GM12878 (cell line): ENCODE results near the gene FOXP1.

Source experiments
- ESRRA ChIP-seq: IDR thresholded peaks from 2 replicates; pipeline ENCODE4 v1.6.1; 2012; ENCODE audit warnings: mild to moderate bottlenecking, low read length, improper control_type of control experiment
- GATAD2B ChIP-seq: fragments of 450-650 bp; conservative IDR thresholded peaks from 2 replicates; pipeline ENCODE4 v1.6.1; 2017; ENCODE audit warnings: low read depth, mild to moderate bottlenecking, moderate library complexity
- POLR2A ChIP-seq: IDR thresholded peaks from 2 replicates; pipeline ENCODE4 v1.6.1; 2011; ENCODE audit warnings: low read depth, mild to moderate bottlenecking, low read length
- POLR2AphosphoS5 ChIP-seq: IDR thresholded peaks from 2 replicates; pipeline ENCODE4 v1.6.1; 2011; ENCODE audit warnings: mild to moderate bottlenecking, low read length, inconsistent platforms
- RAD21 ChIP-seq: IDR thresholded peaks from 2 replicates; pipeline ENCODE4 v1.6.1; 2011; ENCODE audit warnings: mild to moderate bottlenecking, low read depth, low read length, moderate library complexity; ENCODE audit not compliant: insufficient read depth
- YY1 ChIP-seq: IDR thresholded peaks from 2 replicates; pipeline ENCODE4 v1.6.1; 2011; ENCODE audit warnings: low read depth, mild to moderate bottlenecking, low read length
- ZNF24 ChIP-seq: fragments of 450-650 bp; IDR thresholded peaks from 2 replicates; pipeline ENCODE4 v1.6.1; 2017; ENCODE audit warnings: antibody characterized with exemption, mild to moderate bottlenecking
- TF ChIP-seq, protein P1 (sequence below): IDR thresholded peaks from 2 replicates; pipeline ENCODE4 v1.6.1; 2012; ENCODE audit warnings: improper control_type of control experiment, low read depth, low read length; ENCODE audit not compliant: insufficient replicate concordance
- TF ChIP-seq, protein P2 (sequence below): IDR thresholded peaks from 2 replicates; pipeline ENCODE4 v1.6.1; 2011; ENCODE audit warnings: mild to moderate bottlenecking, low read depth, low read length, moderate library complexity; ENCODE audit not compliant: insufficient replicate concordance
- TF ChIP-seq, protein P3 (sequence below): IDR thresholded peaks from 2 replicates; pipeline ENCODE4 v1.6.1; 2012; ENCODE audit warnings: mild to moderate bottlenecking, low read depth, low read length
- TF ChIP-seq, protein P4 (sequence below): fragments of 450-650 bp; formaldehyde crosslinking; IDR thresholded peaks from 2 replicates; pipeline ENCODE4 v1.5.0; 2022; ENCODE audit warnings: mild to moderate bottlenecking, missing genetic modification characterization
- TF ChIP-seq, protein P5 (sequence below), 3 experiments: IDR thresholded peaks in 2 of 3; conservative IDR thresholded peaks in 1 of 3; 2 replicates each; pipeline ENCODE4 v1.5.1; 2011; ENCODE audit warnings: low read depth in 3 of 3, low read length in 3 of 3, mild to moderate bottlenecking in 3 of 3, control low read depth in 2 of 3, moderate library complexity in 2 of 3, inconsistent platforms in 1 of 3, mixed read lengths in 1 of 3; ENCODE audit not compliant: control insufficient read depth in 2 of 3, insufficient read depth in 1 of 3; ENCODE audit errors: extremely low read depth in 1 of 3
- TF ChIP-seq, protein P6 (sequence below): IDR thresholded peaks from 2 replicates; pipeline ENCODE4 v1.6.1; 2012; ENCODE audit warnings: low read depth, low read length, improper control_type of control experiment
- TF ChIP-seq, protein P7 (sequence below): fragments of 450-650 bp; IDR thresholded peaks from 2 replicates; pipeline ENCODE4 v1.6.1; 2016; ENCODE audit warnings: mild to moderate bottlenecking

DNA sequence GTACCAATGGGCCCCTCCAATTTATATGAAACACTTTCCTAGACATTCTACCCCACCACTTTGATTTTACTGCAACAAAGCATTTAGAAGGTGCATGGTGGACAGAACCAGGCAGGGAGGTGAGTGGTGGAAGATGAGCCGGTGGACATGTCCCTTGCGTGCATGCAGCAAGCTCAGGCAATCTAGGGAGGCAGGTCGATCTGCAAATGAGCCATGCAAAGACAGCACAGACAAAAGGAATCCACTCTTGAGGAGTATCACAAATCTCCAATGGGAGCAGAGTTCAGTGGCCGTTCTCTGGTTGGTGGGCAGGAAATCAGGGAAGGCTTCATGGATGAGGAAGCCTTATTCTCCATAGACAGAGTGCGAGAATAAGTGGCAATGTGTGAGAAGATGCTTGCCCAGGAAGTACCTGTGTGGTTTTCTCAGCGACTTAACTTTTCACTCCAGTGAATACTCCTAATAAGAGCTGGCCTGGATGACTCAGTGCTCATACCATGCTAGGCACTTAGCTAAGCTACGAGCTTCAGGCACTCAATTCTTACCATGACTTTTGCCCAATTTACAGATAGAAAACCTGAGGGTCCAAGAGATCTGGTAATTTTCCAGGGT is 152.5 kb downstream of the FOXP1 start:
- TF ChIP-seq, protein P1, sequence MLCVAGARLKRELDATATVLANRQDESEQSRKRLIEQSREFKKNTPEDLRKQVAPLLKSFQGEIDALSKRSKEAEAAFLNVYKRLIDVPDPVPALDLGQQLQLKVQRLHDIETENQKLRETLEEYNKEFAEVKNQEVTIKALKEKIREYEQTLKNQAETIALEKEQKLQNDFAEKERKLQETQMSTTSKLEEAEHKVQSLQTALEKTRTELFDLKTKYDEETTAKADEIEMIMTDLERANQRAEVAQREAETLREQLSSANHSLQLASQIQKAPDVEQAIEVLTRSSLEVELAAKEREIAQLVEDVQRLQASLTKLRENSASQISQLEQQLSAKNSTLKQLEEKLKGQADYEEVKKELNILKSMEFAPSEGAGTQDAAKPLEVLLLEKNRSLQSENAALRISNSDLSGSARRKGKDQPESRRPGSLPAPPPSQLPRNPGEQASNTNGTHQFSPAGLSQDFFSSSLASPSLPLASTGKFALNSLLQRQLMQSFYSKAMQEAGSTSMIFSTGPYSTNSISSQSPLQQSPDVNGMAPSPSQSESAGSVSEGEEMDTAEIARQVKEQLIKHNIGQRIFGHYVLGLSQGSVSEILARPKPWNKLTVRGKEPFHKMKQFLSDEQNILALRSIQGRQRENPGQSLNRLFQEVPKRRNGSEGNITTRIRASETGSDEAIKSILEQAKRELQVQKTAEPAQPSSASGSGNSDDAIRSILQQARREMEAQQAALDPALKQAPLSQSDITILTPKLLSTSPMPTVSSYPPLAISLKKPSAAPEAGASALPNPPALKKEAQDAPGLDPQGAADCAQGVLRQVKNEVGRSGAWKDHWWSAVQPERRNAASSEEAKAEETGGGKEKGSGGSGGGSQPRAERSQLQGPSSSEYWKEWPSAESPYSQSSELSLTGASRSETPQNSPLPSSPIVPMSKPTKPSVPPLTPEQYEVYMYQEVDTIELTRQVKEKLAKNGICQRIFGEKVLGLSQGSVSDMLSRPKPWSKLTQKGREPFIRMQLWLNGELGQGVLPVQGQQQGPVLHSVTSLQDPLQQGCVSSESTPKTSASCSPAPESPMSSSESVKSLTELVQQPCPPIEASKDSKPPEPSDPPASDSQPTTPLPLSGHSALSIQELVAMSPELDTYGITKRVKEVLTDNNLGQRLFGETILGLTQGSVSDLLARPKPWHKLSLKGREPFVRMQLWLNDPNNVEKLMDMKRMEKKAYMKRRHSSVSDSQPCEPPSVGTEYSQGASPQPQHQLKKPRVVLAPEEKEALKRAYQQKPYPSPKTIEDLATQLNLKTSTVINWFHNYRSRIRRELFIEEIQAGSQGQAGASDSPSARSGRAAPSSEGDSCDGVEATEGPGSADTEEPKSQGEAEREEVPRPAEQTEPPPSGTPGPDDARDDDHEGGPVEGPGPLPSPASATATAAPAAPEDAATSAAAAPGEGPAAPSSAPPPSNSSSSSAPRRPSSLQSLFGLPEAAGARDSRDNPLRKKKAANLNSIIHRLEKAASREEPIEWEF = no peak
- TF ChIP-seq ESRRA = no peak
- TF ChIP-seq, protein P2, sequence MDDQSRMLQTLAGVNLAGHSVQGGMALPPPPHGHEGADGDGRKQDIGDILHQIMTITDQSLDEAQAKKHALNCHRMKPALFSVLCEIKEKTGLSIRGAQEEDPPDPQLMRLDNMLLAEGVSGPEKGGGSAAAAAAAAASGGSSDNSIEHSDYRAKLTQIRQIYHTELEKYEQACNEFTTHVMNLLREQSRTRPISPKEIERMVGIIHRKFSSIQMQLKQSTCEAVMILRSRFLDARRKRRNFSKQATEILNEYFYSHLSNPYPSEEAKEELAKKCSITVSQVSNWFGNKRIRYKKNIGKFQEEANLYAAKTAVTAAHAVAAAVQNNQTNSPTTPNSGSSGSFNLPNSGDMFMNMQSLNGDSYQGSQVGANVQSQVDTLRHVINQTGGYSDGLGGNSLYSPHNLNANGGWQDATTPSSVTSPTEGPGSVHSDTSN = no peak
- no peak for TF ChIP-seq GATAD2B
- no peak for TF ChIP-seq POLR2A
- no peak for TF ChIP-seq YY1
- no peak for TF ChIP-seq ZNF24
- TF ChIP-seq, protein P3, sequence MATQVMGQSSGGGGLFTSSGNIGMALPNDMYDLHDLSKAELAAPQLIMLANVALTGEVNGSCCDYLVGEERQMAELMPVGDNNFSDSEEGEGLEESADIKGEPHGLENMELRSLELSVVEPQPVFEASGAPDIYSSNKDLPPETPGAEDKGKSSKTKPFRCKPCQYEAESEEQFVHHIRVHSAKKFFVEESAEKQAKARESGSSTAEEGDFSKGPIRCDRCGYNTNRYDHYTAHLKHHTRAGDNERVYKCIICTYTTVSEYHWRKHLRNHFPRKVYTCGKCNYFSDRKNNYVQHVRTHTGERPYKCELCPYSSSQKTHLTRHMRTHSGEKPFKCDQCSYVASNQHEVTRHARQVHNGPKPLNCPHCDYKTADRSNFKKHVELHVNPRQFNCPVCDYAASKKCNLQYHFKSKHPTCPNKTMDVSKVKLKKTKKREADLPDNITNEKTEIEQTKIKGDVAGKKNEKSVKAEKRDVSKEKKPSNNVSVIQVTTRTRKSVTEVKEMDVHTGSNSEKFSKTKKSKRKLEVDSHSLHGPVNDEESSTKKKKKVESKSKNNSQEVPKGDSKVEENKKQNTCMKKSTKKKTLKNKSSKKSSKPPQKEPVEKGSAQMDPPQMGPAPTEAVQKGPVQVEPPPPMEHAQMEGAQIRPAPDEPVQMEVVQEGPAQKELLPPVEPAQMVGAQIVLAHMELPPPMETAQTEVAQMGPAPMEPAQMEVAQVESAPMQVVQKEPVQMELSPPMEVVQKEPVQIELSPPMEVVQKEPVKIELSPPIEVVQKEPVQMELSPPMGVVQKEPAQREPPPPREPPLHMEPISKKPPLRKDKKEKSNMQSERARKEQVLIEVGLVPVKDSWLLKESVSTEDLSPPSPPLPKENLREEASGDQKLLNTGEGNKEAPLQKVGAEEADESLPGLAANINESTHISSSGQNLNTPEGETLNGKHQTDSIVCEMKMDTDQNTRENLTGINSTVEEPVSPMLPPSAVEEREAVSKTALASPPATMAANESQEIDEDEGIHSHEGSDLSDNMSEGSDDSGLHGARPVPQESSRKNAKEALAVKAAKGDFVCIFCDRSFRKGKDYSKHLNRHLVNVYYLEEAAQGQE = no peak
- TF ChIP-seq RAD21 = no peak
- TF ChIP-seq, protein P4, sequence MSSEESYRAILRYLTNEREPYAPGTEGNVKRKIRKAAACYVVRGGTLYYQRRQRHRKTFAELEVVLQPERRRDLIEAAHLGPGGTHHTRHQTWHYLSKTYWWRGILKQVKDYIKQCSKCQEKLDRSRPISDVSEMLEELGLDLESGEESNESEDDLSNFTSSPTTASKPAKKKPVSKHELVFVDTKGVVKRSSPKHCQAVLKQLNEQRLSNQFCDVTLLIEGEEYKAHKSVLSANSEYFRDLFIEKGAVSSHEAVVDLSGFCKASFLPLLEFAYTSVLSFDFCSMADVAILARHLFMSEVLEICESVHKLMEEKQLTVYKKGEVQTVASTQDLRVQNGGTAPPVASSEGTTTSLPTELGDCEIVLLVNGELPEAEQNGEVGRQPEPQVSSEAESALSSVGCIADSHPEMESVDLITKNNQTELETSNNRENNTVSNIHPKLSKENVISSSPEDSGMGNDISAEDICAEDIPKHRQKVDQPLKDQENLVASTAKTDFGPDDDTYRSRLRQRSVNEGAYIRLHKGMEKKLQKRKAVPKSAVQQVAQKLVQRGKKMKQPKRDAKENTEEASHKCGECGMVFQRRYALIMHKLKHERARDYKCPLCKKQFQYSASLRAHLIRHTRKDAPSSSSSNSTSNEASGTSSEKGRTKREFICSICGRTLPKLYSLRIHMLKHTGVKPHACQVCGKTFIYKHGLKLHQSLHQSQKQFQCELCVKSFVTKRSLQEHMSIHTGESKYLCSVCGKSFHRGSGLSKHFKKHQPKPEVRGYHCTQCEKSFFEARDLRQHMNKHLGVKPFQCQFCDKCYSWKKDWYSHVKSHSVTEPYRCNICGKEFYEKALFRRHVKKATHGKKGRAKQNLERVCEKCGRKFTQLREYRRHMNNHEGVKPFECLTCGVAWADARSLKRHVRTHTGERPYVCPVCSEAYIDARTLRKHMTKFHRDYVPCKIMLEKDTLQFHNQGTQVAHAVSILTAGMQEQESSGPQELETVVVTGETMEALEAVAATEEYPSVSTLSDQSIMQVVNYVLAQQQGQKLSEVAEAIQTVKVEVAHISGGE = no peak
- TF ChIP-seq, protein P5, sequence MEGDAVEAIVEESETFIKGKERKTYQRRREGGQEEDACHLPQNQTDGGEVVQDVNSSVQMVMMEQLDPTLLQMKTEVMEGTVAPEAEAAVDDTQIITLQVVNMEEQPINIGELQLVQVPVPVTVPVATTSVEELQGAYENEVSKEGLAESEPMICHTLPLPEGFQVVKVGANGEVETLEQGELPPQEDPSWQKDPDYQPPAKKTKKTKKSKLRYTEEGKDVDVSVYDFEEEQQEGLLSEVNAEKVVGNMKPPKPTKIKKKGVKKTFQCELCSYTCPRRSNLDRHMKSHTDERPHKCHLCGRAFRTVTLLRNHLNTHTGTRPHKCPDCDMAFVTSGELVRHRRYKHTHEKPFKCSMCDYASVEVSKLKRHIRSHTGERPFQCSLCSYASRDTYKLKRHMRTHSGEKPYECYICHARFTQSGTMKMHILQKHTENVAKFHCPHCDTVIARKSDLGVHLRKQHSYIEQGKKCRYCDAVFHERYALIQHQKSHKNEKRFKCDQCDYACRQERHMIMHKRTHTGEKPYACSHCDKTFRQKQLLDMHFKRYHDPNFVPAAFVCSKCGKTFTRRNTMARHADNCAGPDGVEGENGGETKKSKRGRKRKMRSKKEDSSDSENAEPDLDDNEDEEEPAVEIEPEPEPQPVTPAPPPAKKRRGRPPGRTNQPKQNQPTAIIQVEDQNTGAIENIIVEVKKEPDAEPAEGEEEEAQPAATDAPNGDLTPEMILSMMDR (IDR thresholded peaks at IDR 0.05 in 2 of 3, conservative IDR thresholded peaks at IDR 0.05 in 1 of 3; ENCODE audit: control insufficient read depth in 2 of 3, extremely low read depth in 1 of 3, insufficient read depth in 1 of 3, low read depth in 3 of 3, low read length in 3 of 3) = no peak
- TF ChIP-seq, protein P6, sequence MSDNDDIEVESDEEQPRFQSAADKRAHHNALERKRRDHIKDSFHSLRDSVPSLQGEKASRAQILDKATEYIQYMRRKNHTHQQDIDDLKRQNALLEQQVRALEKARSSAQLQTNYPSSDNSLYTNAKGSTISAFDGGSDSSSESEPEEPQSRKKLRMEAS = no peak
- TF ChIP-seq, protein P7, sequence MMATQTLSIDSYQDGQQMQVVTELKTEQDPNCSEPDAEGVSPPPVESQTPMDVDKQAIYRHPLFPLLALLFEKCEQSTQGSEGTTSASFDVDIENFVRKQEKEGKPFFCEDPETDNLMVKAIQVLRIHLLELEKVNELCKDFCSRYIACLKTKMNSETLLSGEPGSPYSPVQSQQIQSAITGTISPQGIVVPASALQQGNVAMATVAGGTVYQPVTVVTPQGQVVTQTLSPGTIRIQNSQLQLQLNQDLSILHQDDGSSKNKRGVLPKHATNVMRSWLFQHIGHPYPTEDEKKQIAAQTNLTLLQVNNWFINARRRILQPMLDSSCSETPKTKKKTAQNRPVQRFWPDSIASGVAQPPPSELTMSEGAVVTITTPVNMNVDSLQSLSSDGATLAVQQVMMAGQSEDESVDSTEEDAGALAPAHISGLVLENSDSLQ = no peak
- TF ChIP-seq POLR2AphosphoS5 = no peak
